H9 (cell line): ENCODE data around the gene GRIK3. TPM values are rescaled to one million over a fixed set of nuclear protein-coding genes. Genes with fewer than 3 reads are reported as not detected.

Experiments
- DNase-seq: peaks from one replicate; pipeline ENCODE4 v3.0.0-alpha.2; 2017
- H2AFZ ChIP-seq: one replicate; pipeline ENCODE4 v1.6.1; 2013; ENCODE audit warnings: mild to moderate bottlenecking, low read length, control low read depth, moderate library complexity
- H2AK5ac ChIP-seq: 2 replicates; pipeline ENCODE4 v1.6.1; 2013; ENCODE audit warnings: low read length, control low read depth, mixed read lengths; ENCODE audit not compliant: insufficient read length
- H2BK120ac ChIP-seq: one replicate; pipeline ENCODE4 v1.6.1; 2013; ENCODE audit warnings: low read depth, mild to moderate bottlenecking, low read length, control low read depth, inconsistent platforms; ENCODE audit not compliant: poor library complexity, severe bottlenecking
- H2BK12ac ChIP-seq: 2 replicates; pipeline ENCODE4 v1.6.1; 2013; ENCODE audit warnings: low read length, control low read depth, mixed read lengths, low read depth; ENCODE audit not compliant: insufficient read length
- H2BK15ac ChIP-seq: 2 replicates; pipeline ENCODE4 v1.6.1; 2013; ENCODE audit warnings: low read depth, low read length, control low read depth
- H2BK20ac ChIP-seq: one replicate; pipeline ENCODE4 v1.6.1; 2013; ENCODE audit warnings: low read depth, mild to moderate bottlenecking, low read length, control low read depth, inconsistent platforms; ENCODE audit not compliant: poor library complexity, severe bottlenecking
- H2BK5ac ChIP-seq: 2 replicates; pipeline ENCODE4 v1.6.1; 2013; ENCODE audit warnings: low read length, control low read depth, mixed read lengths; ENCODE audit not compliant: insufficient read length
- H3K14ac ChIP-seq: 2 replicates; pipeline ENCODE4 v1.6.1; 2013; ENCODE audit warnings: low read length, control low read depth; ENCODE audit not compliant: insufficient read depth
- H3K18ac ChIP-seq: 2 replicates; pipeline ENCODE4 v1.6.1; 2013; ENCODE audit warnings: low read depth, mild to moderate bottlenecking, mixed read lengths, low read length, control low read depth; ENCODE audit not compliant: insufficient read length
- H3K23ac ChIP-seq: 2 replicates; pipeline ENCODE4 v1.6.1; 2013; ENCODE audit warnings: low read length, control low read depth, mixed read lengths, low read depth; ENCODE audit not compliant: insufficient read length
- H3K23me2 ChIP-seq: 2 replicates; pipeline ENCODE4 v1.6.1; 2013; ENCODE audit warnings: low read depth, mild to moderate bottlenecking, mixed read lengths, low read length, control low read depth; ENCODE audit not compliant: insufficient read length, poor library complexity, severe bottlenecking
- H3K27ac ChIP-seq: 2 replicates; pipeline ENCODE4 v1.5.1; 2013; ENCODE audit warnings: low read length, control low read depth, mixed read lengths, low read depth; ENCODE audit not compliant: insufficient read length
- H3K27me3 ChIP-seq: 2 replicates; pipeline ENCODE4 v1.6.1; 2013; ENCODE audit warnings: low read length, control low read depth, inconsistent platforms; ENCODE audit not compliant: insufficient read depth
- H3K4ac ChIP-seq: 2 replicates; pipeline ENCODE4 v1.6.1; 2013; ENCODE audit warnings: low read depth, mild to moderate bottlenecking, control low read depth, inconsistent platforms, low read length, moderate library complexity
- H3K4me1 ChIP-seq: 2 replicates; pipeline ENCODE4 v1.6.1; 2013; ENCODE audit warnings: low read length, control low read depth, inconsistent platforms; ENCODE audit not compliant: insufficient read depth
- H3K4me2 ChIP-seq: 2 replicates; pipeline ENCODE4 v1.6.1; 2013; ENCODE audit warnings: low read length, control low read depth, mixed read lengths; ENCODE audit not compliant: insufficient read length, insufficient read depth
- H3K56ac ChIP-seq: 2 replicates; pipeline ENCODE4 v1.6.1; 2013; ENCODE audit warnings: low read depth, mild to moderate bottlenecking, mixed read lengths, low read length, control low read depth; ENCODE audit not compliant: insufficient read length
- H3K79me1 ChIP-seq: 2 replicates; pipeline ENCODE4 v1.6.1; 2013; ENCODE audit warnings: low read depth, mild to moderate bottlenecking, moderate library complexity, low read length, control low read depth, inconsistent platforms; ENCODE audit not compliant: insufficient read depth, poor library complexity, severe bottlenecking
- H3K79me2 ChIP-seq: 2 replicates; pipeline ENCODE4 v1.6.1; 2013; ENCODE audit warnings: low read length, control low read depth, inconsistent platforms; ENCODE audit not compliant: insufficient read depth
- H3K9ac ChIP-seq: 2 replicates; pipeline ENCODE4 v1.6.1; 2013; ENCODE audit warnings: low read length, control low read depth, mixed read lengths; ENCODE audit not compliant: insufficient read length; ENCODE audit errors: extremely low read depth
- H3K9me3 ChIP-seq: one replicate; pipeline ENCODE4 v1.6.1; 2013; ENCODE audit warnings: low read depth, low read length, inconsistent platforms; ENCODE audit not compliant: control insufficient read depth
- H3T11ph ChIP-seq: one replicate; pipeline ENCODE4 v1.6.1; 2013; ENCODE audit warnings: mild to moderate bottlenecking, low read length, control low read depth, inconsistent platforms
- H4K20me1 ChIP-seq: one replicate; pipeline ENCODE4 v1.6.1; 2013; ENCODE audit not compliant: control insufficient read depth, insufficient read length, insufficient read depth
- H4K5ac ChIP-seq: 2 replicates; pipeline ENCODE4 v1.6.1; 2013; ENCODE audit warnings: low read depth, mild to moderate bottlenecking, mixed read lengths, low read length, control low read depth; ENCODE audit not compliant: insufficient read length
- H4K8ac ChIP-seq: replicated peaks from 2 replicates; pipeline ENCODE4 v1.6.1; 2013; ENCODE audit warnings: low read length, control low read depth, mixed read lengths, low read depth; ENCODE audit not compliant: insufficient read length
- H4K91ac ChIP-seq: 2 replicates; pipeline ENCODE4 v1.6.1; 2013; ENCODE audit warnings: low read depth, mild to moderate bottlenecking, moderate library complexity, mixed read lengths, low read length, control low read depth; ENCODE audit not compliant: insufficient read length
- H3K27ac Mint-ChIP-seq, 3 experiments: 2 replicates in 2 of 3; 3 replicates in 1 of 3; pipeline ENCODE4 v1.8.0; 2020 to 2021; ENCODE audit warnings: mixed read lengths in 3 of 3, mild to moderate bottlenecking in 1 of 3, moderate library complexity in 1 of 3
- H3K27me3 Mint-ChIP-seq: 2 replicates; pipeline ENCODE4 v1.8.0; 2021; ENCODE audit warnings: low read depth, mild to moderate bottlenecking, moderate library complexity, mixed read lengths
- H3K36me3 Mint-ChIP-seq, 3 experiments: 2 replicates in 2 of 3; 3 replicates in 1 of 3; pipeline ENCODE4 v1.8.0; 2020 to 2021; ENCODE audit warnings: low read depth in 3 of 3, mixed read lengths in 3 of 3; ENCODE audit not compliant: insufficient read depth in 1 of 3
- H3K4me1 Mint-ChIP-seq, 2 experiments: 2 replicates each; pipeline ENCODE4 v1.8.0; 2020; ENCODE audit warnings: mixed read lengths in 2 of 2
- H3K4me3 Mint-ChIP-seq, 2 experiments: 2 replicates in 1 of 2; 3 replicates in 1 of 2; pipeline ENCODE4 v1.8.0; 2020 to 2021; ENCODE audit warnings: mild to moderate bottlenecking in 2 of 2, mixed read lengths in 2 of 2, moderate library complexity in 1 of 2
- H3K9me3 Mint-ChIP-seq, 2 experiments: 2 replicates in 1 of 2; 3 replicates in 1 of 2; pipeline ENCODE4 v1.8.0; 2020; ENCODE audit warnings: mild to moderate bottlenecking in 2 of 2, mixed read lengths in 2 of 2, moderate library complexity in 1 of 2
- CTCF ChIP-seq: fragments of 200-600 bp; sonication (generic); conservative IDR thresholded peaks from 3 replicates; pipeline ENCODE4 v1.8.0; 2021; ENCODE audit warnings: antibody characterized with exemption, mild to moderate bottlenecking
- WGBS: extraction: QIAGEN DNeasy Blood & Tissue Kit; methylation state at CpG from one replicate; pipeline ENCODE4 v1.1.7; 2013; ENCODE audit warnings: missing lambda C conversion rate, low lambda C conversion rate, mixed read lengths; ENCODE audit not compliant: insufficient read length; ENCODE audit errors: extremely low coverage; 5-methylcytosine and 5-hydroxymethylcytosine counted together
- total RNA-seq: library from RNA; stranded (reverse); gene quantifications from 2 replicates; pipeline ENCODE4 v1.2.1, GENCODE V29; 2021

GRIK3 gene
- total RNA-seq, 1 experiment from 2014 or later = 1.7 TPM

- no peak overlapping the region for H4K5ac ChIP-seq
- H3K14ac ChIP-seq = no peak overlapping the region
- no peak overlapping the region for H3K4me3 Mint-ChIP-seq
- no peak overlapping the region for H4K91ac ChIP-seq
- no peak for TF ChIP-seq CTCF
- H3K23me2 ChIP-seq = no peaks in the 10 kb centered on the region
- H3K9ac ChIP-seq = no peak overlapping the region
- no CpG with 5 or more reads among the region's 3 CpGs for WGBS
- no peak overlapping the region for H2BK15ac ChIP-seq
- no peak overlapping the region for H3K18ac ChIP-seq
- peak; percentile 4 for DNase-seq
- H3K9me3 ChIP-seq = no peaks in the 10 kb centered on the region
- H2BK5ac ChIP-seq = no peak overlapping the region
- no peaks in the 10 kb centered on the region for H4K20me1 ChIP-seq
- no peak overlapping the region for H3K4me2 ChIP-seq
- no peaks in the 10 kb centered on the region for H3K4me1 Mint-ChIP-seq
- H3K79me1 ChIP-seq = no peaks in the 10 kb centered on the region
- H3K27me3 ChIP-seq = no peaks in the 10 kb centered on the region
- no peaks in the 10 kb centered on the region for H3K79me2 ChIP-seq
- H3K36me3 Mint-ChIP-seq = no peaks in the 10 kb centered on the region; a peak in 1 of 7 replicates
- no peak overlapping the region for H3T11ph ChIP-seq
- H3K27me3 Mint-ChIP-seq = peaks cover 3% of the 10 kb centered on the region
- H2AK5ac ChIP-seq = no peak overlapping the region
- no peak overlapping the region for H3K56ac ChIP-seq
- H3K4ac ChIP-seq = no peak overlapping the region
- no peak overlapping the region for H3K27ac Mint-ChIP-seq
- H3K4me1 ChIP-seq = no peaks in the 10 kb centered on the region
- no peak overlapping the region for H2BK12ac ChIP-seq
- no peak overlapping the region for H2AFZ ChIP-seq
- H3K23ac ChIP-seq = no peak overlapping the region
- H3K9me3 Mint-ChIP-seq = no peaks in the 10 kb centered on the region
- no peak overlapping the region for H3K27ac ChIP-seq
- H2BK120ac ChIP-seq = no peak overlapping the region
- no peak overlapping the region for H4K8ac ChIP-seq
- no peak overlapping the region for H2BK20ac ChIP-seq
Observed at GRCh38 chr1:36881068-36881405, 153.3 kb downstream of the GRIK3 start.
